Tibial nerve (tissue), 4 donors: ENCODE results near the gene FAM114A1. TPM values are rescaled to one million over a fixed set of nuclear protein-coding genes. Genes with fewer than 3 reads are reported as not detected.

Experiments used
- DNase-seq, 2 donors: peaks; one replicate each; pipeline ENCODE4 v3.0.0-alpha.2; 2019; ENCODE audit warnings: low spot score in 2 of 2
- H3K27ac ChIP-seq, 4 donors: fragments of 200-600 bp; sonication (generic) in 3 of 4; one replicate each; pipeline ENCODE4 v1.5.1; 2017 to 2019; ENCODE audit warnings: mild to moderate bottlenecking in 1 of 4
- H3K27me3 ChIP-seq, 2 donors: fragments of 200-600 bp; sonication (generic) in 1 of 2; one replicate each; pipeline versions ENCODE4 v1.5.1 to v1.6.0; 2017 to 2019
- H3K36me3 ChIP-seq, 3 donors: fragments of 200-600 bp; sonication (generic); one replicate each; pipeline ENCODE4 v1.5.1; 2018 to 2019
- H3K4me1 ChIP-seq, 4 donors: fragments of 200-600 bp; sonication (generic) in 3 of 4; one replicate each; pipeline ENCODE4 v1.5.1; 2017 to 2019
- H3K4me3 ChIP-seq, 4 donors: fragments of 200-600 bp; sonication (generic) in 3 of 4; one replicate each; pipeline ENCODE4 v1.5.1; 2017 to 2019; ENCODE audit warnings: mild to moderate bottlenecking in 1 of 4, moderate library complexity in 1 of 4
- H3K9me3 ChIP-seq, 4 donors: fragments of 200-600 bp; sonication (generic) in 3 of 4; one replicate each; pipeline ENCODE4 v1.5.1; 2017 to 2019
- EP300 ChIP-seq, 2 donors: sonication (generic); formaldehyde crosslinking; IDR thresholded peaks; one replicate each; pipeline ENCODE4 v1.6.1; 2017; ENCODE audit warnings: antibody characterized with exemption in 2 of 2, mild to moderate bottlenecking in 1 of 2
- POLR2A ChIP-seq, 2 donors: fragments of 450-650 bp; IDR thresholded peaks; one replicate each; pipeline ENCODE4 v1.6.1; 2017; ENCODE audit warnings: antibody characterized with exemption in 2 of 2, mild to moderate bottlenecking in 2 of 2, moderate library complexity in 2 of 2
- WGBS, 2 donors: methylation state at CpG; one replicate each; pipeline ENCODE4 v1.1.5; 2018; 5-methylcytosine and 5-hydroxymethylcytosine counted together
- total RNA-seq, 4 donors: library from RNA; depleted of rRNA; stranded (reverse); fragments of >200 nt; gene quantifications; one replicate each; pipeline ENCODE4 v1.1.0, GENCODE V29; 2016
- TF ChIP-seq, protein P1 (sequence below), 5 experiments: fragments of 200-600 bp in 3 of 5; fragments of 450-650 bp in 2 of 5; sonication (generic) in 3 of 5; IDR thresholded peaks; one replicate each; pipeline ENCODE4 v1.5.1; 2016 to 2019; ENCODE audit warnings: antibody characterized with exemption in 5 of 5, mild to moderate bottlenecking in 3 of 5, moderate library complexity in 2 of 5

The FAM114A1 gene
- total RNA-seq, 4 donors from 2014 or later, result 70.4 to 111 (median 98.2) TPM

DNA sequence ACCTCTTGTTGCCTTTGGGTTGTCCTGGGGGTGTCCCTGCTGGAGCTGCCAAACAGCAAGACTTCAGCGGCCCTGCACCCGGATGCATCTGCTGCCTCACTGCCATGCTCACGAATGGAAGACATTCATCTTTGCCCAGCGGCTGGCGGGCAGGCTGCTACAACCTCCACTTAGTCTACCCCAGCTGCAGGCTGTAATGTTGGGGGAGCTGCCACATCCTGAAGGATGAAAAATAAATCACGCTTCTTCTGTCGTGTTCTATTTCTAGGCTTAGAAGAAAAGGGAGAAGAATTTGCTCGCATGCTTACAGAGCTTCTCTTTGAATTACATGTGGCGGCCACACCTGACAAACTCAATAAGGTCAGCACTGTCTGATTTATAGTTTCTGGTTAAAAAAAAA is 61.4 kb downstream of the FAM114A1 start:
- DNase-seq, result no peak
- Histone ChIP-seq H3K27me3 (no peaks in the 10 kb centered on the region), H3K27ac (no peak overlapping the region), H3K36me3 (peaks cover 5 to 91% (median 8%) of the 10 kb centered on the region in 3 donors), H3K4me3 (no peak overlapping the region), H3K9me3 (no peaks in the 10 kb centered on the region), H3K4me1 (peaks cover 0 to 14% (median 0%) of the 10 kb centered on the region in 4 donors)
- WGBS, 2 donors, result 87 to 91% methylated on average over 9 of the region's 9 CpGs
- TF ChIP-seq, protein P1, sequence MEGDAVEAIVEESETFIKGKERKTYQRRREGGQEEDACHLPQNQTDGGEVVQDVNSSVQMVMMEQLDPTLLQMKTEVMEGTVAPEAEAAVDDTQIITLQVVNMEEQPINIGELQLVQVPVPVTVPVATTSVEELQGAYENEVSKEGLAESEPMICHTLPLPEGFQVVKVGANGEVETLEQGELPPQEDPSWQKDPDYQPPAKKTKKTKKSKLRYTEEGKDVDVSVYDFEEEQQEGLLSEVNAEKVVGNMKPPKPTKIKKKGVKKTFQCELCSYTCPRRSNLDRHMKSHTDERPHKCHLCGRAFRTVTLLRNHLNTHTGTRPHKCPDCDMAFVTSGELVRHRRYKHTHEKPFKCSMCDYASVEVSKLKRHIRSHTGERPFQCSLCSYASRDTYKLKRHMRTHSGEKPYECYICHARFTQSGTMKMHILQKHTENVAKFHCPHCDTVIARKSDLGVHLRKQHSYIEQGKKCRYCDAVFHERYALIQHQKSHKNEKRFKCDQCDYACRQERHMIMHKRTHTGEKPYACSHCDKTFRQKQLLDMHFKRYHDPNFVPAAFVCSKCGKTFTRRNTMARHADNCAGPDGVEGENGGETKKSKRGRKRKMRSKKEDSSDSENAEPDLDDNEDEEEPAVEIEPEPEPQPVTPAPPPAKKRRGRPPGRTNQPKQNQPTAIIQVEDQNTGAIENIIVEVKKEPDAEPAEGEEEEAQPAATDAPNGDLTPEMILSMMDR (IDR thresholded peaks at IDR 0.05), result no peak
- TF ChIP-seq POLR2A (IDR thresholded peaks at IDR 0.05) (no peak), EP300 (IDR thresholded peaks at IDR 0.05) (no peak)

DNA sequence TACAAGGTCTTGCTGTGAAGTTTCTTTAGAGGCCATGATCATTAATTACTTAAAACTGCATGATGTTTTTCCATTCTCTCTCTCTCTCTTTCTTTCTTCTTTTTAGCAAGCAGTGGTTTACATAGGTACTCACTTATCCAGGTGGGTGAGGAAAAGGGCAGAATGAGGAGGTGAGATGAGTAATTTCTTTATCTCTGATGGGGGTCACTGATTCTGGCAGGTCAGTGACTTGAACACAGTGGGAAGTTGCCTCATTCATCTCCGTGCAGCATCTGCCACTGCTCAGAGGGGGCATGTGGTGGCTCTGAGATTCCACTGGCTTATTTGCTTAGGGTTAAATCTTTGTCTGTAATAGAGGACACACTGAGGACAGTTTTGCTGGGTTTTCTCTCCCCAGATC is 62.6 kb downstream of the FAM114A1 start:
- H3K4me1 ChIP-seq, result peaks cover 0 to 4% (median 0%) of the 10 kb centered on the region in 4 donors
- H3K36me3 ChIP-seq, result peaks cover 5 to 94% (median 8%) of the 10 kb centered on the region in 3 donors
- H3K4me3 ChIP-seq, result no peak overlapping the region
- DNase-seq, result no peak
- no peaks in the 10 kb centered on the region for H3K9me3 ChIP-seq
- H3K27me3 ChIP-seq, result no peaks in the 10 kb centered on the region
- H3K27ac ChIP-seq, result no peak overlapping the region
- TF ChIP-seq, protein P1 (IDR thresholded peaks at IDR 0.05), result no peak
- TF ChIP-seq EP300 (IDR thresholded peaks at IDR 0.05), result no peak
- TF ChIP-seq POLR2A (IDR thresholded peaks at IDR 0.05), result no peak
- 39 to 52% methylated on average over 1 of the region's 1 CpG for WGBS, 2 donors

DNA sequence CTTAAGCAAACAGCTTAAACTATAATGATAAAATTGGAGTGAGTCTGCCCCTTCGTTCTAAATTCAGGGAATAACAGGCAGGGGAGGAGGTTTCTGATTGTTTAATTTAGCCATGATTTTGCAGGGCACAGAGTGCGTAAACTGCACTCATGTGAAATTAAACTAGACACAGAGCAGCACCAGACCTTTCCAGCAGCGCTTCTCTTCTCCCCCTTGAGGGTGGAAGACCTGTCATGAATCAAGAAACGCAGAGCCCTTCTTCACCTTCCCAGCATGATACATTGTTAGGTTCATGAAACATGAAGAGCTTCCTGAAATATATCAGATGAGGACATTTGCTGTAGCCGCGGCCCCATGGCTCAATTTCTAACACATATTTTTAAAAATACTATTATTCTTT is 63.1 kb downstream of the FAM114A1 start:
- Histone ChIP-seq H3K36me3 (peaks cover 5 to 98% (median 9%) of the 10 kb centered on the region in 3 donors), H3K27me3 (no peaks in the 10 kb centered on the region), H3K9me3 (no peaks in the 10 kb centered on the region), H3K4me1 (peaks cover 0 to 4% (median 0%) of the 10 kb centered on the region in 4 donors), H3K4me3 (no peak overlapping the region), H3K27ac (no peak overlapping the region)
- WGBS, 2 donors, result 88% methylated on average over 6 of the region's 6 CpGs
- TF ChIP-seq EP300 (IDR thresholded peaks at IDR 0.05), result no peak
- TF ChIP-seq, protein P1 (IDR thresholded peaks at IDR 0.05), result no peak
- TF ChIP-seq POLR2A (IDR thresholded peaks at IDR 0.05), result no peak
- DNase-seq, result no peak

DNA sequence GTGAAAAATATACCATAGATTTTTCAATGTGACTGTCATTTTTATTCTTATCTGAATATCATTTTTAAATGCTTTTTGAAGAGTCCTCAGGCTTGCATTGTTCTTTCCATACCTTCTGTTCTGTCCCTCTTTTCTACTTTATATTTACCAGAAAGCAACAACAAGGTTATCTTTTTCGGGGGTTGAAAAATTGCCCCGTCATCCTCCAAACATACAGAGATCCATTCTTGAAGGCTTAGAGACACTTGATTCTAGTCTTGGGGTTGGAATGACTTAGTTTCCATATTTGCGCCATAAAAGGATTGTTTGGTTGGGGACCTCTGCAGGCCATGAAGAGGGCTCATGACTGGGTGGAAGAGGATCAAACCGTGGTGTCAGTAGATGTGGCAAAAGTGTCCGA is 63.5 kb downstream of the FAM114A1 start:
- Histone ChIP-seq H3K4me3 (no peak overlapping the region), H3K9me3 (no peaks in the 10 kb centered on the region), H3K4me1 (peaks cover 0 to under 1% (median 0%) of the 10 kb centered on the region in 4 donors), H3K27ac (no peak overlapping the region), H3K27me3 (no peaks in the 10 kb centered on the region), H3K36me3 (peaks cover 5 to 98% (median 12%) of the 10 kb centered on the region in 3 donors)
- WGBS, 2 donors, result 77 to 84% methylated on average over 5 of the region's 5 CpGs
- TF ChIP-seq, protein P1 (IDR thresholded peaks at IDR 0.05), result no peak
- TF ChIP-seq POLR2A (IDR thresholded peaks at IDR 0.05), result no peak
- TF ChIP-seq EP300 (IDR thresholded peaks at IDR 0.05), result no peak
- no peak for DNase-seq

DNA sequence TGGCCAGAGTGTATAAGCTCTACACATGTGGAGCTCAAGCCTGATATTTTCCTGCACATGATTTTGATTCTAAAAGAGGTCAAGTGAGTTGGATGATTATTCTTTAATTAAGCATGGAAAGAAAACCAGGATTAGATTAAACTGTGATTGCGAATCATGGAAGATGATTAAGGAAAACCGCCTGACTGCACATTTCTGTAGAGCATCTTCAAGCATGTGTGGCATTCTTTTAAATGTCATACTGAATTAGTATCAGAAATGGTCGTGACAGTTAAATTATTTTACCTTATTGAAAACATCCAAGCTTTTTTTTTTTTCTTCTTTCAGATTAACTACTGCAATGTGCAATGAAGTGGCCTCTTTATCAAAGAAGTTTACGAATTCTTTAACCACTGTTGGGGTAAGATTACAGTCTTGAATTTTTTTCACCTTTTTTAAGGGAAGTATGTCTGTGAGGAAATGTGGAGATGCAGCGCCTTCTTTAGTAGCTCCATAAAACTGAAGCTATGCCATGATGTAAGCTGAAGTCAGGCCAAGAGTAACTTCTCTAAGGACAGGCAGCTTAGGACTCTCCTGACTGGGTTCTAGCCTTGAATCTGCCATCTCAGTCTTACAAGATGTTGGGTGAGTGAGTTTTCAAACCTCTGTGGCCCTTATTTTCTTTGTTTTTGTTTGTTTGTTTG is 67.9 kb downstream of the FAM114A1 start:
- TF ChIP-seq EP300 (IDR thresholded peaks at IDR 0.05), result no peak
- no peak for TF ChIP-seq POLR2A (IDR thresholded peaks at IDR 0.05)
- TF ChIP-seq, protein P1 (IDR thresholded peaks at IDR 0.05), result no peak
- no peak for DNase-seq
- H3K4me3 ChIP-seq, result no peak overlapping the region
- H3K27ac ChIP-seq, result no peak overlapping the region
- H3K27me3 ChIP-seq, result no peaks in the 10 kb centered on the region
- no peaks in the 10 kb centered on the region for H3K9me3 ChIP-seq
- 85 to 86% methylated on average over 5 of the region's 5 CpGs for WGBS, 2 donors
- H3K4me1 ChIP-seq, result no peaks in the 10 kb centered on the region
- peaks cover 5 to 100% (median 12%) of the 10 kb centered on the region in 3 donors for H3K36me3 ChIP-seq
